ENCODE measurements around the gene CLEC20A.
"Not testable (repeated sequence)": the region's sequence is repeated elsewhere in the genome, so short reads cannot be mapped to it uniquely, and the experiment has no call there.

CLEC20A gene

GRCh38 chr1:178528953-178529335, 32.2 kb upstream of the CLEC20A start:
- DNase-seq, result no peak

- DNase-seq, result no peak
These were observed 31.6 kb upstream of the CLEC20A start for GRCh38 chr1:178528228-178528952.

DNA sequence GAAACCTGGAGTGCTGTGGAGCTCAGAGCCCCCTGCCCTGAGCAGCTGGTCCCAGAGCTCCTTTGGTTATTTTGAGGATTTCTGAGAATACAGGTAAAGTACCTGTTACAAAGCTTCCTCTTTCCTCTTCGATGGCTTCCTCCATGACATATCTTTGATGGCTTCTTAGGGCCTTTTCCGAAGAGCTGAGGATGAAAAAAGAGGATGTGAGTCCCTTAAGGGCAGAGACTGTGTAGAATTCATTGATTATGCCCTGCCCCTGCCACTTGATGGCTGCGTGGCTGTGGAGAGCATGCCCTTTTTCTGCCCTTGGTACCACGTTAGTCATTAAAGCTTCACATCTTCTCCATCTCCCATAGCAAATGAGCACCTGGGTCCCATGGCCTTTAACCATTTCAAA, 30.4 kb upstream of the CLEC20A start:
- DNase-seq, result no peak

GRCh38 chr1:178521241-178521640, 24.5 kb upstream of the CLEC20A start:
- DNase-seq, result no peak

- no peak for DNase-seq
These were observed 24.0 kb upstream of the CLEC20A start for GRCh38 chr1:178520803-178521202.

- DNase-seq, result no peak
These were observed 22.1 kb upstream of the CLEC20A start for GRCh38 chr1:178518894-178519293.

DNA sequence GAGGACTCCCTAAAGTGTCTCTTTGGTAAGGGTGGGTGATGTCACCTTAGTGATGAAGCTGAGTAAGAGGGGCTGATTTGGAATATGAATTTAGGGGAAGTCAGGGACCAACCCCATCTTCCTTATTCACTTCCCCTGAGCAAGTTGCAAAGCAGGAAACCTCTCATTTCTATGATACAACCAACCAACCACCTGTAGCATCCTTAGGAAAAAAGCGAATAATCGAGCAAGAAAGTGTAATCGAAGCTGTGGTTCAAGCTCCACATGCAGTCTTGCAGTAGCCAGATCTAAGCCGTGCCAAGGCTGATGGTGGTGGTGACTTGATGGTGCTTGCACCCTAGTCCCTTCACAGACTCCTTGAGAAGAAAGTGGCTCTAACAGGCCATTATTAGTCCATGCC, 19.3 kb upstream of the CLEC20A start:
- no peak for DNase-seq

DNA sequence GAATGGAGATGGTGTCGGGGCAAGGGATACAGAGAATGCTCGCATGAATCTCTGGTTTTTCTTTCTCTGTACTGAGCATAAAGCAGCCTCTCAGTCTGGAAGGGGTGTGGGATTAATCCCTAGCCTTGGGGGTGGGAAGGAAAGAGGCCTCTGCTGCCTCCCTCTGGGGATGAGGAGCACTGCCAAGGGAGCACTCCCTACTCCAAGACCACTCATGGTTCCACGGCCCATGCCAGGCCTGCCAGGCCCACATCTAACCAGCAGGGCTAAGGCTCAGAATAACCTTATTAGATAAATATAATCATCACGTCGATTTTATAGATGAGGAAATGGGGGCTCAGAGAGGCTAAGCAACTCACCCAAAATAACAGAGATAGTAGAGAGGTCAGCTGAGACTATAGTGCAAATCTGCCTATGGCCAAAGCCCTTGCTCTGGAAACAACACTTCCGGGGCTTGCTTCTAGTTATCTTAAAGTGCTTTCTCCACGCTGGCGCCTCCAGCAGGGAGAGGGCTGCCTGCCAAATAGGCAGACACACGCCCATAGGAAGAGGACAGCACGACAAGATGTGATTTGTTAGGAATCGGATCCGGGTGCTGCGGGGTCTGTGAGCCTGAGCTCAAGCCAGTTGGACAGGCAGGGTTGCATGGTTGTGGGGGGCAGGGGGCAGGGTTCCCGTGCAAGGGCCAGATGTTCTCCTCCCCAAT, 16.7 kb upstream of the CLEC20A start:
- DNase-seq, result no peak

DNA sequence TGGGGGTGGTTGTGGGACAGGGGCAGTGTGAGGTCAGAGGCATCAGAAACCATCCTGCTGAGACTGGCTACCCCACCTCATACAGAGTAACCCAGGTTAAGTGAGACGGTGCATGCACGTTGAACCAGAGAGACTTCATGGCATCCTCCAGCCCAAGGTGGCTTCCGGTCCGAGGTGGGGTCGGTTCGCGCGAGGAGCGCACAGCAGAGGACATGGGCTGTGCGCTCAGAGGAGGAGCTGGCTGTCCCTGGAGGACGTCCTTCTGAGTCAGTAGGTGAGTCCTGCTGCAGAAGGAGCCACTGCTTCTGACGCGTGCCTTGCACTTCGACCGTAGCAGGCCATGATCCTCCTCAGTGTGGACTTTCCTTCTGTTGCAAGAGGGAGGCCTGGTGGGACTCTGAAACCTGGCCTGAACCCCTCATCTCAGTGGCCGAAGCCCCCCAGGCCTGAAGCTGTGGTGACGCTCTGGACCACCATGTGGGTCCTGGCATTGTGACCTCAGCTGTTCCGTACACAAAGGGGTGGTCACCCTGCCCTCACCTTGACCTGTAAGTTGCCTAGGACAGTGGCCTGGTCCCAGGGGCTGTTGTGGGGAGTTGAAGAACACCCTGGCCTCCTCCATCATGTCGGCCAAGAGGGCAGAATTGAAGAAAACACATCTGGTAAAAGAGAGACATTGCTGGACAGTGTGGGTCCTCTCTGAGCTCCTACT, 16.0 kb upstream of the CLEC20A start, which contains the start of gene TEX35:
Gene TEX35, plus strand, starts transcription at position 544 of the 712 bp plus-strand sequence. Its CDS starts 80 bp downstream, at position 624.
- DNase-seq, result no peak

DNA sequence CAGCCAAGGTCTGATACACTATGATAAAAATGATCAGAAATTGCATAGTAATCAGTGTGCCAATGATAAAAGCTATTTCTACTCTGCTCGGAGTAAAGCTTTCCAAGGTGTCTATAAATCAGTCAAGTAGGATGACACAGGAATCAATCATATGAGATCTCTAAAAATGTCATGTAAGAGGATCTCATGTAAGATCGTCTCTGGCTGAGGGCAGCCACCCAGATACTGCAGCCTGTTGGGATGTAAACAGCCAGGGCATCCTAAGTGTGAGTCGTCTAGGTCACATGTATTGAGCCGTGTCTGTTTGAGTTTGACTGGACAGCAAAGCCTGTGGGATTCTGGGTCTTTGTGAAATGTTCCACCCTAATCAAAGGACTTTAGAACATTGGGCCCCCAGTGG, 13.4 kb upstream of the CLEC20A start:
- DNase-seq, result no peak

DNA sequence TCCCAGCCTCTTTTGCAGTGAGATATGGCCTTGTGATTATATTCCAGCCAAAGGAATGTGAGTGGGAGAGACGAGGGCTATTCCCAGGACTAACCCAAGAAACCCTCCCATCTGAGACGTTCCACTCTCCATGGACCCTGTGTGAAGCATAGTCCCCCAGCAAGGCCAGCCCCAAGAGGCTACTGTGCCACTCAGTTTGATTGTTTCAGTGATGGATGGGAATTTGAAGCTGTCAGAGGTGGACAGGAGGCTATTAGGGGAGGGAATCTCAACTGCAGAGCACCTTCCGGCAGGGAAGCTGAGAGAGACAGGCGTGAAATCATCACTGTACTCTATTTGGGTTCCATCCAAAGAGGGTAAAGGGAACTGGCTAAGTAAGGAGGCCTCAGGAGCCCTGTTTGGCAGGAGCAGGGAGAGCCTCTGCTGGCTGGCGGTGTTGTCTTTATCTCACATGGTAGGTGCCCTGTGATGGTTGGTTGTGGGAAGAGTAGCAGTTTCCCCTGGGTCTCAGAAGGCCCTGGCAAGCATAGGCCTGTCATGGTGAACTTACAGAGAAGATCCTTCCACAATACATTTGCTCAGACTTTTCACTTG, 12.7 kb upstream of the CLEC20A start:
- no peak for DNase-seq

DNA sequence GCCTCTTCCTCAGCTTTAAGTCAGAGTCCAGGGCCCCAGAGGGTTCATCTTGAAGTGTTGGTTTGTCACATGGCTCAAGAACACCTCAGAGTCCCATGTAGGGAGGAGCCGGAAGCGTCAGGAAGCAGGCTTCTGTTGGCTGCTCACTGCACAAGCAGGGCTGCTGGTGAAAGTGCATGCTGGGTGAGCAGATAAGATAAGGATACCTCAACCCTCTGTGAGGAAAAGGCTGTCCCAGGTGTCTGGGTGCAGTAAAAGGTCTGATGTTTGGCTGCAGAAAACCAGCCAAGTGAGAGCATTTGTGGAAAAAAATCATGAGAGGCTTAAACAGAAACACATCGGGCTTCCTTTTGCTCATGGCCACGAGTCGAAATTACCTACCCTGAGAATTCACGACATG, 9.9 kb upstream of the CLEC20A start:
- DNase-seq, result no peak

DNA sequence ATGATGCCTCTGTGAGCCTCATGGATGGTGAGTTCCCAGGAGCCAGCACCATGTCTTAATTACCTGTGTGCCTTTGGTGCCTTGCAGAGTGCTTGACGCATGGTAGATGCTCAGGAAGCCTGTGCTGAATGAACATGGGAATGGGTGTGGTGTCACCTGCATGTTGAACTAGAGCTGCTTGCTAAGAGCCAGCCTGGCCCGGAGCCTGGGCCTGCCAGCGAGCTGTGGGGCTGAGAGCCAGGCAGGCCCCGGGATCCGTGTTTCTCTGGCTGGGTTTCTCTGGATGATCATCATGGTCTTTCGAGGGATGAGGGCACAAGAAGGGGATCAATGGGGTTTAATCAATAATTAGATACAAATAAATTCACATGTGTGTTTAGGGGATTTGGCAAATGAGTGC, 9.4 kb upstream of the CLEC20A start:
- no peak for DNase-seq

- DNase-seq, result no peak
These were observed 7.5 kb upstream of the CLEC20A start for GRCh38 chr1:178504286-178504685.

GRCh38 chr1:178503849-178504248, 7.1 kb upstream of the CLEC20A start:
- no peak for DNase-seq

DNA sequence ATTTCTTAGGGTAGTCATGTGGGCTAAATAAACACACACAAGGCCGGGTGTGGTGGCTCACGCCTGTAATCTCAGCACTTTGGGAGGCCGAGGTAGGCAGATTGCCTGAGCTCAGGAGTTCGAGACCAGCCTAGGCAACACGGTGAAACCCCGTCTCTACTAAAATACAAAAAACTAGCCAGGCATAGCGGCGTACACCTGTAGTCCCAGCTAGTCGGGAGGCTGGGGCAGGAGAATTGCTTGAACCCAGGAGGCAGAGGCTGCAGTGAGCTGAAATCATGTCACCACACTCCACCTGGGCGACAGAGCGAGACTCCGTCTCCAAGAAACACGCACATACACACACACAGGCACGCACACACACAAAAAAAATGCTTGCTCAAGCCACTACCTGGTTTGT, 6.6 kb upstream of the CLEC20A start:
- DNase-seq, result not testable (repeated sequence)

DNA sequence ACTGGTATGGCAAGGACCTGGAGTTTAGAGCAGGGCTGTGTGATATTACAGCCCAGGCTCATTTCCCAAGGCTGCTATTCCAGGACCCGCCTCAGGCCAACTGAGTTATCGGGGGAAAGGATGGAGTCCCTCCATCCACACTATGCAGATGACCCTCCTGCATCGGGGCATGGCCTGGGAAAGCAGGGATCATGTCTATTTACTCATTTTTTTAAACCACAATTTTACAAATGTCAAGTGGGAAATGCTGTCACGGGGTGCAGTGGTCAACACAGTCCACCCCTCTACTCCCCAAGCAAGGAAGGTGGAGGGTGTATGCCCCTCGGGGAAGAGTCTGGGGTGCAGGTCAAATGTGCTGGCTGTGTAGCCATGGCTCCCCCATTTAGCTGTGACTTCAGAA, 6.1 kb upstream of the CLEC20A start:
- DNase-seq, result no peak

DNA sequence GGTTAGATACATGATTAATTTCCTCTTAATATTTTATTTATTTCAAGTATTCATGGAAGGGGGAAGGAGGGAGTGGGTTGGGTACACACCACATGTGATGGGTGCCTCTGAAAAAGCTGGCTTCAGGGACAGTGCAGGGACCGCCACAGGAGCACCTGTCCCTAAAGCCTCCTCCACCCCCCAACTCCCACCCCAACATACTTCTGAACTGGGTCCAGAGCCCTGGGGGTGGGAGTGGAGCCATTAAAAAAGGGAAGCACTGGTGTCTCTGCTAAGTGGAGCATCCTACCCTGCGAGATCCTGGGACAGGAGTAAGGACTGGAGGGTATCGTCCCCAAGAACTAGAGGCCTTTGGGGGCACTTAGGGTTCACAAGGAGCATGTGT, 5.6 kb upstream of the CLEC20A start:
- no peak for DNase-seq

GRCh38 chr1:178501705-178502329, 5.1 kb upstream of the CLEC20A start:
- no peak for DNase-seq

DNA sequence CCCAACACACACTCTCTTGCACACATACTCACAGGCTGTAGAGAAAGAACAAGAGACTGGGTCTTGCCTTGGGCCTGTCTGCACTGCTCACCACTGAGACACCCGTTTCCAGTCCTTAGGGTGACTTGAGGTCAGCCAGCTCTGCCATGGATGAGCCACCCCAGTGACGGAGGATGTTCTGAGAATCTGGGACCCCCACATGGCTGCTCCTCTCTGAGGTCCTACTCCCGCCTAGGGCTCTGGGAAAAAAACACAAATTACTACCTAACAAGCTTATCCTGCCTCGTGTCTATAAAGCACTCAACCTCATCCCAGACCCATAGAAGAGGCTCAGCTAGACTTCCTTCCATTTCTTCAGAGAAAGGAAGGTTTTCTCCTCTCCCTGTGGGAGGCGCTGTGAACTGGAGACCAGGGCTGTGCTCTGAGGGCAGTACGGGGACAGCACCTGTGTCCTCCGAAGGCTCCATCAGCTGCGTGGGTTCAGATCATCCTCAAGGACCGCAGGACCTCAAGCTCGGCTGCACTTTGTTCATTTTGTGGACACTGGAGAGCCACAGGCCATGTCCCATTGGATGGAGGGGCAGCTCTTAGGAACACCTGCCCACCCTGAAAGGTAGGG, 4.3 kb upstream of the CLEC20A start:
- no peak for DNase-seq

- DNase-seq, result no peak
These were observed 3.5 kb upstream of the CLEC20A start for GRCh38 chr1:178500091-178500770.

Measured in NCI-H510A (cell line).